NCI-H82 (cell line): ENCODE data around the gene RPL19.
A peak's percentile ranks its signal among the peaks of the same experiment; 100 is the strongest.
"Not testable (repeated sequence)": the region's sequence is repeated elsewhere in the genome, so short reads cannot be mapped to it uniquely, and the experiment has no call there.

Experiments used
- DNase-seq: peaks from one replicate; lab custom pipeline; 2025; lab: John Stamatoyannopoulos, UW

The RPL19 gene

GRCh38 chr17:39244600-39245570 lies 44.8 kb downstream of the RPL19 start:
- DNase-seq, result peak; percentile 94

- DNase-seq, result peak; percentile 47
Measured at GRCh38 chr17:39246274-39246673, 46.2 kb downstream of the RPL19 start.

DNA sequence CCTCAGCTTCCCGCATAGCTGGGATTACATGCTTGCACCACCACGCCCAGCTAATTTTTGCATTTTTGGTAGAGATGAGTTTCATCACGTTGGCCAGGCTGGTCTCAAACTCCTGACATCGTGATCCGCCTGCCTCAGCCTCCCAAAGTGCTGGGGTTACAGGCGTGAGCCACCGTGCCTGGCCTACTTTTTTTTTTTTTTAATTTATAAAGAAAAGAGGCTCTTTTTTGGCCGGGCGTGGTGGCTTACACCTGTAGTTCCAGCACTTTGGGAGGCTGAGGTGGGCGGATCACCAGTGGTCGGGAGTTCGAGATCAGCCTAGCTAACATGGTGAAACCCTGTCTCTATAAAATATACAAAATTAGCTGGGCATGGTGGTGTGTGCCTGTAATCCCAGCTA lies 50.0 kb downstream of the RPL19 start:
- DNase-seq, result not testable (repeated sequence)

DNA sequence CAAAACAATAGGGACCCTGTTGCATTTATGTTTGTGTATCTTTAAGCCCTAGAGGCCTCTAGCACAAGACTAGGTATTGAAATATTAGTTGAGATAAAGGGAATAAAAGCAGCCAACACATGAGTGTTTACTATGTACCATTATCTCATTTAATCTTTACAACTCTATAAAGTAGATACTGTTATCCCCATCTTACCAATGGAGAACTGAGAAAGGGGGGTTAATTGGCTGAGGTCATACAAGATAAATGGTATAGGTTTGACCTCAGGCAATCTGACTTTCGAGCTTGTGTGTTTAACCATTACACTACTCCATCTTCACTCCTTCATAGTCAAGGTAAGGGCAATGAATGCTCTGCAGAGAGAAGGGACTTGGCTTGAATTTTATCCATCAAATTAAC lies 51.9 kb downstream of the RPL19 start:
- DNase-seq, result no peak

DNA sequence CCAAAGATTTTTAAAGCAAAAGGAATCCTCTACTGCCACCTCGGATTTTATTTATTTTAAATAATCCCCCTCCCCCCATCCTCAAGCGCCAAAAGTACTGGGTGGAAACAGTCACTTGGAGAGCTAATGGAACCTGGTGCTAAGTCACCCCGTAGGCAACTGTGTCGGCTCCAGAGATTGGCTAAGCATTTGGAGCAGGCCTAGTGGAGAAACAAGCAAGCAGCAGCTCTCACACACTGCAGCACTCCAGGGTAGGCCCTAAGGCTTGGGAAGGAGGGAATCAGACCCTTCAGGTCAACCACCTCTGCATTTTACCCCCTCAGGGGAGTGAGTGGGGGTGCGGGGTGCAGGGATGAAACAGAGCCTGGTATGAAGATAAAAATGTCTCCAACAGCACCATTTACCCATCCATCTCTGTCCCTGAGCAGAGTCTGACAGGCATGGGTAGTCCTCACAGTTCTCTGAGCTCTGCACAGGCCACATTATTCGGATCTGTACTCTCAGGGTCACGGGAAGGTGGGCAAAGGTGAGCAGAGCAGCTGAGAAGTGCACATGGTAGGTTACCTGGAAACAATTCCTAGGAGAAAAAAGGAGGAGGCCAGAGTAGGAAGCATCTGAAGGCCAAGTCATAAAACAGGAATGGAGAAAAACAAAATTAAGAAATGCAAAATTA lies 52.8 kb downstream of the RPL19 start:
- DNase-seq, result no peak
